ENCODE measurements around the gene TCAIM.

The TCAIM gene

DNA sequence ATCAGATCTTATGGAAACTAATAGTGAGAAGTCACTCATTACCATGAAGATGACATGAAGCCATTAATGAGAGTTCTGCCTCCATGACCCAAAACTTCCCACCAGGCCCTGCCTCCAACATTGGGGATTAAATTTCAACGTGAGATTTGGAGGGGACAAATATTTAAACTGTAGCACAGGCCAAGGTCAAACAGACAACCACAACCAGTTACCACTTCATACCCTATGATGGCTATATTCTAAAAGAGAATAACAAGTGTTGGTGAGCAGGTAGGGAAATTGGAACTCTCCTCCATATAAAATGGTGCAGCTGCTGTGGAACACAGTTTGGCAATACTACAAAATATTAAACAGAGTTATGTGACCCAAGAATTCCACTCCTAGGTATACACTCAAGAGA lies 36.9 kb downstream of the TCAIM start:
- Histone ChIP-seq H3K4me2 (no peak overlapping the region), H3K4me3 (IDR thresholded peaks at IDR 0.05; ENCODE audit: insufficient read depth, low read depth, low read length) (no peak overlapping the region), H3K79me2 (ENCODE audit: insufficient read depth, low read depth) (no peaks in the 10 kb centered on the region), H4K20me1 (ENCODE audit: insufficient read depth) (no peaks in the 10 kb centered on the region), H2AFZ (ENCODE audit: low read depth) (no peak overlapping the region), H3K36me3 (ENCODE audit: insufficient read depth) (no peaks in the 10 kb centered on the region), H3K4me1 (ENCODE audit: low read depth, poor library complexity, severe bottlenecking) (no peaks in the 10 kb centered on the region), H3K9ac (no peak overlapping the region), H3K27ac (no peak overlapping the region), H3K27me3 (ENCODE audit: insufficient read depth, low read depth) (no peaks in the 10 kb centered on the region)
- TF ChIP-seq, protein P1, sequence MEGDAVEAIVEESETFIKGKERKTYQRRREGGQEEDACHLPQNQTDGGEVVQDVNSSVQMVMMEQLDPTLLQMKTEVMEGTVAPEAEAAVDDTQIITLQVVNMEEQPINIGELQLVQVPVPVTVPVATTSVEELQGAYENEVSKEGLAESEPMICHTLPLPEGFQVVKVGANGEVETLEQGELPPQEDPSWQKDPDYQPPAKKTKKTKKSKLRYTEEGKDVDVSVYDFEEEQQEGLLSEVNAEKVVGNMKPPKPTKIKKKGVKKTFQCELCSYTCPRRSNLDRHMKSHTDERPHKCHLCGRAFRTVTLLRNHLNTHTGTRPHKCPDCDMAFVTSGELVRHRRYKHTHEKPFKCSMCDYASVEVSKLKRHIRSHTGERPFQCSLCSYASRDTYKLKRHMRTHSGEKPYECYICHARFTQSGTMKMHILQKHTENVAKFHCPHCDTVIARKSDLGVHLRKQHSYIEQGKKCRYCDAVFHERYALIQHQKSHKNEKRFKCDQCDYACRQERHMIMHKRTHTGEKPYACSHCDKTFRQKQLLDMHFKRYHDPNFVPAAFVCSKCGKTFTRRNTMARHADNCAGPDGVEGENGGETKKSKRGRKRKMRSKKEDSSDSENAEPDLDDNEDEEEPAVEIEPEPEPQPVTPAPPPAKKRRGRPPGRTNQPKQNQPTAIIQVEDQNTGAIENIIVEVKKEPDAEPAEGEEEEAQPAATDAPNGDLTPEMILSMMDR (conservative IDR thresholded peaks at IDR 0.05; ENCODE audit: low read depth, low read length) = no peak

DNA sequence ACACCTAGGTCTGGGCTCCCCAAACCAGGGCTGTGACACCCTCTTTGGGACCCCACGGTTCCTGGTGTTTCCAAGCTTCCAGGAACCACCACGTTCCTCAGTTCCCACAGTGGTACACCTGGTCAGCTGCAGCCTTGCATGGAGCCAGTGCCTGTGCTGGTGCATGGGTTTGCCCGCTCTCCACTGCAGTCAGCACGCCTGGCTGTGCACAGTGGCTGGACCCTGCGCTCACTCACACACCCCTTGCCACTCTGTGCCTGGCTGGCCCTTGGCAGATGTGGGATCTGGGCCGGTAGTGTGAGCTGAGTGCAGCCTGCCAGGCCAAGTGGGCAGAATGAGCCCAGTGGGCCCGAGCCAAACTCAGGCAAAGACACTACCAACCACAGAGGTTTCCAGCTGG lies 48.8 kb downstream of the TCAIM start:
- Histone ChIP-seq H2AFZ (ENCODE audit: low read depth) (no peak overlapping the region), H3K27me3 (ENCODE audit: insufficient read depth, low read depth) (no peaks in the 10 kb centered on the region), H3K4me3 (IDR thresholded peaks at IDR 0.05; ENCODE audit: insufficient read depth, low read depth, low read length) (no peak overlapping the region), H4K20me1 (ENCODE audit: insufficient read depth) (no peaks in the 10 kb centered on the region), H3K27ac (no peak overlapping the region), H3K36me3 (ENCODE audit: insufficient read depth) (no peaks in the 10 kb centered on the region), H3K79me2 (ENCODE audit: insufficient read depth, low read depth) (no peaks in the 10 kb centered on the region), H3K4me2 (no peak overlapping the region), H3K4me1 (ENCODE audit: low read depth, poor library complexity, severe bottlenecking) (no peaks in the 10 kb centered on the region), H3K9ac (no peak overlapping the region)
- TF ChIP-seq, protein P1 (conservative IDR thresholded peaks at IDR 0.05; ENCODE audit: low read depth, low read length) = no peak

DNA sequence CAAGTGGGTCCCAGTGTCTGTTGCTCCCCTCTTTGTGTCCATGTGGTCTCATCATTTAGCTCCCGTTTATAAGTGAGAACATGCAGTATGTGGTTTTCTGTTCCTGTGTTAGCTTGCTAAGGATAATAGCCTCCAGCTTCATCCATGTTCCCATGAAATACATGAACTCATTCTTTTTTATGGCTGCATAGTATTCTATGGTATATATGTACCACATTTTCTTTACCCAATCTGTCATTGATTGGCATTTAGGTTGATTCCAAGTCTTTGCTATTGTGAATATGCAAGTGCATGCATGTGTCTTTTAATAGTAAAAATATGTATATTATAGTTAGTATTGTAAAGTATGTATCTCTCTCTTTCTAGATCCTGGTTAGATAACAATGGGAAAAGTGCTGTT lies 53.9 kb downstream of the TCAIM start:
- Histone ChIP-seq H3K27ac (no peak overlapping the region), H3K9ac (no peak overlapping the region), H3K27me3 (ENCODE audit: insufficient read depth, low read depth) (no peaks in the 10 kb centered on the region), H3K4me3 (IDR thresholded peaks at IDR 0.05; ENCODE audit: insufficient read depth, low read depth, low read length) (no peak overlapping the region), H4K20me1 (ENCODE audit: insufficient read depth) (no peaks in the 10 kb centered on the region), H3K4me1 (ENCODE audit: low read depth, poor library complexity, severe bottlenecking) (no peaks in the 10 kb centered on the region), H3K36me3 (ENCODE audit: insufficient read depth) (no peaks in the 10 kb centered on the region), H3K79me2 (ENCODE audit: insufficient read depth, low read depth) (no peaks in the 10 kb centered on the region), H2AFZ (ENCODE audit: low read depth) (no peak overlapping the region), H3K4me2 (no peak overlapping the region)
- TF ChIP-seq, protein P1 (conservative IDR thresholded peaks at IDR 0.05; ENCODE audit: low read depth, low read length) = no peak

DNA sequence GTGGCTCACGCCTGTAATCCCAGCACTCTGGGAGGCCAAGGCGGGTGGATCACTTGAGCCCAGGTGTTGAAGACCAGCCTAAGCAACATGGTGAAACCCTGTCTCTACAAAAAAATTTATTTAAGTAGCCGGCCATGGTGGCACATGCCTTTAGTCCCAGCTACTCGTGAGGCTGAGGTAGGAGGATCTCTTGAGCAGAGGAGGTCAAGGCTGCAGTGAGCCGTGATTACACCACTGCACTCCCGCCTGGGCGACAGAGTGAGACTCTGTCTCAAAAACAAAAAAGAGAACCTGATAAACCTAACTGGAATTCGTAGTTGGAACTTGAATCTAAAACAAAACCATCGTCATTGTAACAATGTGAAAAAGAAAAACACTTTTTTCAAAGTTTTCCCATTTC lies 57.1 kb downstream of the TCAIM start:
- Histone ChIP-seq H2AFZ (ENCODE audit: low read depth) (no peak overlapping the region), H4K20me1 (ENCODE audit: insufficient read depth) (no peaks in the 10 kb centered on the region), H3K4me1 (ENCODE audit: low read depth, poor library complexity, severe bottlenecking) (no peaks in the 10 kb centered on the region), H3K27me3 (ENCODE audit: insufficient read depth, low read depth) (no peaks in the 10 kb centered on the region), H3K4me3 (IDR thresholded peaks at IDR 0.05; ENCODE audit: insufficient read depth, low read depth, low read length) (no peak overlapping the region), H3K4me2 (no peak overlapping the region), H3K36me3 (ENCODE audit: insufficient read depth) (no peaks in the 10 kb centered on the region), H3K79me2 (ENCODE audit: insufficient read depth, low read depth) (no peaks in the 10 kb centered on the region), H3K27ac (no peak overlapping the region), H3K9ac (no peak overlapping the region)
- TF ChIP-seq, protein P1 (conservative IDR thresholded peaks at IDR 0.05; ENCODE audit: low read depth, low read length) = no peak

Measured in KMS-11 (cell line).